Endothelial cell of umbilical vein (primary cell): ENCODE data around the gene TRIM62.

Experiments
- CTCF ChIP-seq, 2 donors: IDR thresholded peaks; 1 replicate in 1 of 2; 2 replicates in 1 of 2; pipeline ENCODE4 v1.5.1; 2011; ENCODE audit warnings: low read length in 2 of 2, mild to moderate bottlenecking in 2 of 2, moderate library complexity in 2 of 2, control low read depth in 1 of 2, inconsistent platforms in 1 of 2, low read depth in 1 of 2; ENCODE audit not compliant: insufficient read depth in 1 of 2; ENCODE audit errors: extremely low read depth in 1 of 2
- EZH2 ChIP-seq: IDR thresholded peaks from 2 replicates; pipeline ENCODE4 v1.6.1; 2012; ENCODE audit warnings: borderline replicate concordance, low read depth, mild to moderate bottlenecking, moderate library complexity, low read length, inconsistent platforms; ENCODE audit not compliant: severe bottlenecking
- FOS ChIP-seq: IDR thresholded peaks from 2 replicates; pipeline ENCODE4 v1.6.1; 2011; ENCODE audit warnings: mild to moderate bottlenecking, low read length, moderate library complexity, borderline replicate concordance; ENCODE audit not compliant: insufficient read depth
- GATA2 ChIP-seq: IDR thresholded peaks from 2 replicates; pipeline ENCODE4 v1.7.0; 2011; ENCODE audit warnings: low read depth, mild to moderate bottlenecking, moderate library complexity, mixed read lengths, low read length; ENCODE audit not compliant: insufficient read length, insufficient read depth
- JUN ChIP-seq: IDR thresholded peaks from 2 replicates; pipeline ENCODE4 v1.6.1; 2011; ENCODE audit warnings: borderline replicate concordance, low read depth; ENCODE audit not compliant: insufficient read length, insufficient read depth
- MAX ChIP-seq: IDR thresholded peaks from 2 replicates; pipeline ENCODE4 v1.6.1; 2011; ENCODE audit not compliant: insufficient read depth, insufficient read length
- MYC ChIP-seq: IDR thresholded peaks from one replicate; pipeline ENCODE4 v1.6.1; 2011; ENCODE audit warnings: mild to moderate bottlenecking, low read depth, low read length
- POLR2A ChIP-seq: IDR thresholded peaks from 2 replicates; pipeline ENCODE4 v1.6.1; 2012; ENCODE audit warnings: low read depth, mild to moderate bottlenecking, control low read depth, low read length
- POLR2AphosphoS5 ChIP-seq: IDR thresholded peaks from 2 replicates; pipeline ENCODE4 v1.6.1; 2012; ENCODE audit warnings: low read depth, mild to moderate bottlenecking, control low read depth, low read length, moderate library complexity; ENCODE audit not compliant: insufficient read depth

GRCh38 chr1:33137800-33138199, 44.0 kb downstream of the TRIM62 start:
- TF ChIP-seq CTCF (IDR thresholded peaks at IDR 0.05; ENCODE audit: extremely low read depth in 1 of 2, insufficient read depth in 1 of 2, low read depth in 1 of 2, low read length in 2 of 2) (peak; percentile 51 to 80), FOS (no peak), POLR2A (no peak), MAX (no peak), EZH2 (no peak), GATA2 (no peak), MYC (no peak), JUN (no peak), POLR2AphosphoS5 (no peak)
